Smooth muscle cell (in vitro differentiated cells): ENCODE data around the gene MACROH2A1. TPM values are rescaled to one million over a fixed set of nuclear protein-coding genes. Genes with fewer than 3 reads are reported as not detected.

ENCODE experiments used
- DNase-seq: peaks from one replicate; lab custom pipeline; 2025; ENCODE audit not compliant: unreplicated experiment; lab: John Stamatoyannopoulos, UW
- H2AFZ ChIP-seq: fragments of 200-600 bp; sonication (generic); 2 replicates; pipeline ENCODE4 v1.6.0; 2016; ENCODE audit warnings: antibody characterized with exemption, low read depth, mild to moderate bottlenecking
- H3F3A ChIP-seq: fragments of 200-600 bp; sonication (generic); 2 replicates; pipeline ENCODE4 v1.6.0; 2017; ENCODE audit warnings: antibody characterized with exemption, low read depth
- H3K27ac ChIP-seq: fragments of 200-600 bp; sonication (generic); 2 replicates; pipeline ENCODE4 v1.5.1; 2016; ENCODE audit warnings: low read depth, mild to moderate bottlenecking
- H3K27me3 ChIP-seq: fragments of 200-600 bp; sonication (generic); 2 replicates; pipeline ENCODE4 v1.6.1; 2016; ENCODE audit warnings: low read depth, mild to moderate bottlenecking
- H3K36me3 ChIP-seq: fragments of 200-600 bp; sonication (generic); 2 replicates; pipeline ENCODE4 v1.5.1; 2016; ENCODE audit warnings: low read depth
- H3K4me1 ChIP-seq: fragments of 200-600 bp; sonication (generic); 2 replicates; pipeline ENCODE4 v1.5.1; 2016; ENCODE audit warnings: low read depth
- H3K4me2 ChIP-seq: fragments of 200-600 bp; sonication (generic); 2 replicates; pipeline ENCODE4 v1.6.0; 2016; ENCODE audit warnings: mild to moderate bottlenecking
- H3K4me3 ChIP-seq: fragments of 200-600 bp; sonication (generic); 2 replicates; pipeline ENCODE4 v1.5.1; 2016; ENCODE audit warnings: mild to moderate bottlenecking
- H3K79me2 ChIP-seq: fragments of 200-600 bp; sonication (generic); 2 replicates; pipeline ENCODE4 v1.6.0; 2016; ENCODE audit warnings: low read depth, mild to moderate bottlenecking
- H3K9ac ChIP-seq: fragments of 200-600 bp; sonication (generic); 2 replicates; pipeline ENCODE4 v1.6.0; 2016; ENCODE audit warnings: low read depth
- H3K9me3 ChIP-seq: fragments of 200-600 bp; sonication (generic); replicated peaks from 2 replicates; pipeline ENCODE4 v1.5.1; 2016; ENCODE audit warnings: low read depth
- H4K20me1 ChIP-seq: fragments of 200-600 bp; sonication (generic); 2 replicates; pipeline ENCODE4 v1.6.0; 2016; ENCODE audit warnings: low read depth
- CTCF ChIP-seq: fragments of 200-600 bp; sonication (generic); IDR thresholded peaks from 2 replicates; pipeline ENCODE4 v1.5.1; 2017; ENCODE audit warnings: borderline replicate concordance, mild to moderate bottlenecking, antibody characterized with exemption; ENCODE audit not compliant: insufficient read depth, poor library complexity, severe bottlenecking
- WGBS: methylation state at CpG from one replicate; pipeline ENCODE4 v1.1.7; 2016; ENCODE audit warnings: low lambda C conversion rate; 5-methylcytosine and 5-hydroxymethylcytosine counted together
- polyA plus RNA-seq: library from polyadenylated mRNA; unstranded; fragments of >200 nt; fragmentation: Nextera tagmentation; extraction: Ambion mirVana; gene quantifications from 2 replicates; pipeline ENCODE4 v1.2.1, GENCODE V29; 2016
- total RNA-seq: library from RNA; depleted of rRNA; stranded (reverse); fragments of >200 nt; gene quantifications from 2 replicates; pipeline ENCODE4 v1.2.3, GENCODE V29; 2014

MACROH2A1 gene
- total and polyA plus RNA-seq, 2 experiments from 2014 or later: 309 to 371 TPM

- H2AFZ ChIP-seq: no peak overlapping the region
- WGBS: 90% methylated on average over 10 of the region's 10 CpGs
- H3F3A ChIP-seq: peaks cover 5% of the 10 kb centered on the region
- H3K27ac ChIP-seq: peak overlapping the region; percentile 89
- peaks cover 6% of the 10 kb centered on the region for H3K4me1 ChIP-seq
- TF ChIP-seq CTCF: no peak
- H3K4me2 ChIP-seq: peak overlapping the region; percentile 28
- H4K20me1 ChIP-seq: peaks cover 93% of the 10 kb centered on the region
- H3K36me3 ChIP-seq: peaks cover 13% of the 10 kb centered on the region
- no peaks in the 10 kb centered on the region for H3K9me3 ChIP-seq
- no peak overlapping the region for H3K4me3 ChIP-seq
- H3K79me2 ChIP-seq: peaks cover 96% of the 10 kb centered on the region
- no peaks in the 10 kb centered on the region for H3K27me3 ChIP-seq
- no peak overlapping the region for H3K9ac ChIP-seq
- no peak for DNase-seq
These were observed 26.2 kb downstream of the MACROH2A1 start for GRCh38 chr5:135372654-135373381.

GRCh38 chr5:135371622-135372232, 27.3 kb downstream of the MACROH2A1 start:
- Histone ChIP-seq H3K4me1 (no peaks in the 10 kb centered on the region), H3K9ac (no peak overlapping the region), H3K4me3 (no peak overlapping the region), H2AFZ (no peak overlapping the region), H3F3A (peaks cover 5% of the 10 kb centered on the region), H4K20me1 (peaks cover 93% of the 10 kb centered on the region), H3K79me2 (peaks cover 96% of the 10 kb centered on the region), H3K27me3 (no peaks in the 10 kb centered on the region), H3K9me3 (no peaks in the 10 kb centered on the region), H3K4me2 (peak overlapping the region; percentile 62), H3K27ac (peak overlapping the region; percentile 89), H3K36me3 (peaks cover 13% of the 10 kb centered on the region)
- no peak for TF ChIP-seq CTCF
- DNase-seq: no peak
- 67% methylated on average over 4 of the region's 4 CpGs for WGBS

GRCh38 chr5:135369952-135370351, 29.1 kb downstream of the MACROH2A1 start:
- Histone ChIP-seq H3F3A (peaks cover 18% of the 10 kb centered on the region), H3K79me2 (peaks cover 96% of the 10 kb centered on the region), H3K4me1 (no peaks in the 10 kb centered on the region), H3K36me3 (peaks cover 4% of the 10 kb centered on the region), H2AFZ (no peak overlapping the region), H3K9ac (no peak overlapping the region), H3K4me2 (no peak overlapping the region), H4K20me1 (peaks cover 97% of the 10 kb centered on the region), H3K27ac (no peak overlapping the region), H3K27me3 (no peaks in the 10 kb centered on the region), H3K4me3 (no peak overlapping the region), H3K9me3 (no peaks in the 10 kb centered on the region)
- no peak for DNase-seq
- TF ChIP-seq CTCF: no peak
- WGBS: 93% methylated on average over 6 of the region's 6 CpGs

GRCh38 chr5:135367554-135367953, 31.5 kb downstream of the MACROH2A1 start:
- Histone ChIP-seq H3K9me3 (no peaks in the 10 kb centered on the region), H3K9ac (no peak overlapping the region), H3K27ac (peak overlapping the region; percentile 20), H4K20me1 (peaks cover 91% of the 10 kb centered on the region), H3K4me3 (no peak overlapping the region), H2AFZ (no peak overlapping the region), H3K79me2 (peaks cover 93% of the 10 kb centered on the region), H3K4me2 (no peak overlapping the region), H3F3A (peaks cover 21% of the 10 kb centered on the region), H3K27me3 (no peaks in the 10 kb centered on the region), H3K36me3 (peaks cover 20% of the 10 kb centered on the region), H3K4me1 (no peaks in the 10 kb centered on the region)
- 88% methylated on average over 4 of the region's 4 CpGs for WGBS
- TF ChIP-seq CTCF: no peak
- DNase-seq: no peak
